ENCODE data around the gene NUSAP1.
A peak's percentile ranks its signal among the peaks of the same experiment; 100 is the strongest.
"Not testable (repeated sequence)": the region's sequence is repeated elsewhere in the genome, so short reads cannot be mapped to it uniquely, and the experiment has no call there.

The NUSAP1 gene

DNA sequence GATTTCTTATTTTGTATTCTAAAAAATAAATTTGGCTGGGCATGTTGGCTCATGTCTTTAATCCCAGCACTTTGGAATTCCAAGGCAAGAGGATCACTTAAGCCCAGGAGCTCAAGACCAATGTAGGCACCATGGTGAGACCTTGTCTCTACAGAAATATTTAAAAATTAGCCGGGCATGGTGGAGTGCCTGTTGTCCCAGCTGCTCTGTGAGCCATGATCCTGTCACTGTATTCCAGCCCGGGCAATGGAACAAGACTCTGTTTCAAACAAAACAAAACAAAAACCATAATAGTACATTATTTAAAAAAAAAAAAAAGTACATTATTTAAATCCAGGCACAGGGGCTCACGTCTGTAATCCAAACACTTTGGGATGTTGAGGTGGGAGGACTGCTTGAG is 78.8 kb downstream of the NUSAP1 start:
- DNase-seq (ENCODE audit: low read depth) = no peak

DNA sequence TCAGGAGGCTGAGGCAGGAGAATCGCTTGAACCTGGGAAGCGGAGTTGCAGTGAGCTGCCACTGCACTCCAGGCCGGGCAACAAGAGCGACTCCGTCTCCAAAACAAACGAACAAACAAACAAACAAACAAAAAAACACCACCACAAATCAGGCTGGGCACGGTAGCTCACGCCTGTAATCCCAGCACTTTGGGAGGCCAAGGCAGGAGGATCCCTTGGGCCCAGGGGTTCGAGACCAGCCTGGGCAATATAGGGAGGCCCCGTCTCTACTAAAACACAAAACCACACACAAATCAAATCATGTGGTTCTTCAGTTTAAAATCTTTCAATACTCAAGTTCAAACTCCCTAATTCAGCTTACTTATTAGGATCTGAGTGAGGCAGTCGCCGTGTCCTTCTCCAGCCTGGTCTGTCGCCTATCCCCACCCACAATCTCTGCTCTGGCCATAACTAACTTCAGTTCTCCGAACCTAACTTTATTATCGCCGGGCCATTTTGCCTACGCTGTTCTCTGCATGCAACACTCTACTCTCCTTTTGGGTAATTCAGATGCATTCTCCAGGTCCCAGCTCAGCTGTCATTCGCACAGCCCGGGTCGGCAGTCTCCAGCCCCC is 83.6 kb downstream of the NUSAP1 start:
- no peak for DNase-seq (ENCODE audit: low read depth)

DNA sequence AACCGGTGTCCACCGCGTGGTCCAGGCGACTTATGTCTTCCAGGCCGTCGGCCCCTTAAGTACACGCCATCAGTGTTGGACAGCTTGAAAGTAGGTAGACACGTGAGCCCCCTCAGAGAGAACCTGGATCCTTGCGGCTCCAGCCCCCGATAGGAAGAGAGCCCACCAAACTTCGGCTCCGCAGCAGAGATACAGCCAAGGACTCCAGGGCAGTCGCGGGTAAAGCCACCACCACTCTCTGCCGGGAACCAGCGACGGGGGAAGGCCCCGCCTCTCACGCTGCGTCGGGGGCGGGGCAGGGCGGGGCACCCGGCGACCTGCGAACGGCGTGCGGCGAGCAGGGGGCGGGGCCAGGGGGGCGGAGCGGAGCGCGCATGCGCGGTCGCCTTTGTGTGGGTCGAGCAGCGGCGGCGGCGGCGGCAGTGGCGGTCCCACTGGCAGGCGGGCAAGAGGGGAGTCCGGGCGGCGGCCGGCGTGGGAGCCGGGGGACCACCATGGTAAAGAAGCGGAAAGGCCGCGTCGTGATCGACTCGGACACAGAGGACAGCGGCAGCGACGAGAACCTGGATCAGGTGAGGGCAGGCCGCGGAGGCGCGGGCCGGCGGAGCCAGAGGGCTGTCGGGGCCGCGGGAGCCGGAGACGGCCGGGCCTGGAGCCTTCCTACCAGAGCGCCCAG is 84.2 kb downstream of the NUSAP1 start, which contains the start of gene RTF1:
Gene RTF1 (plus strand): TSS at position 354 of the 676 bp plus-strand sequence. CDS start 21 bp downstream, at position 375.
- DNase-seq (ENCODE audit: low read depth) = peak; percentile 87

DNA sequence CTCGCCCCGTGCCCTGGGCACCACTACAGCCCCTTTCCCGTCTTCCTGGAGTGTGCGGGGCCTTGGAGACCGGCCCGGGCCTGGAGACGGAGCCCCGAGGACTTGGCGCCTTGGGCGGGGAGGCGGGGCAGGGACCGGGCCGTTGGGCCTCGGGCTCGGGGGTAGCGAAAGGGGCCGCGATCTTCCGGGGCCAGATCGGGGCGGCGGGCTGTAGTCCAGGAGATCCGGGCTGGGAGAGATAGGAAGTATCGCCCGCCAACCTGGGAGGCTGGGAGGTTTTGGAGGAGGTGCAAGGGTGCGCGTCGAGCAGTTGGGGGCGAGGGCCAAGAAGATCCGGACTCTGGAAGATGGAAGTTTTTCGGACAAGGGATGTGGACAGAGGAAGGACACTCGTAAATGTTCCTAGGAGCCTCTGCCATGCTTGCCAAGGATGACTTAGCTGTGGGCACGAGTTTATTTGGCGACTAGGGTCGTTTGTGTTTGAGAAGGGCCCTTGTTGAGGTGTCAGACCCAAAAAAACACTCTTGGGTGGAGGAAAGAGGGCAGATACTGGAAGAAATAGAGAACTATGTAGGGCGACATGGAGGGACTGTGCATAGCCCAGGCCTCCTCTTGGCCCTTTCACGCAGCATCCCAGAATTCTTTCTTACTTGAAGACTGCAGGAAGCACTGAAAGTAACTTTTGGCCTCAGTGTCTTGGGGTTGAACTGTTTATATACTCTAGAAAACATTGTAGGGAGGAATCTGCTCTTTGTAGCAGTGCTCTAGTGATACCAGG is 84.9 kb downstream of the NUSAP1 start:
- DNase-seq (ENCODE audit: low read depth) = peak; percentile 50

DNA sequence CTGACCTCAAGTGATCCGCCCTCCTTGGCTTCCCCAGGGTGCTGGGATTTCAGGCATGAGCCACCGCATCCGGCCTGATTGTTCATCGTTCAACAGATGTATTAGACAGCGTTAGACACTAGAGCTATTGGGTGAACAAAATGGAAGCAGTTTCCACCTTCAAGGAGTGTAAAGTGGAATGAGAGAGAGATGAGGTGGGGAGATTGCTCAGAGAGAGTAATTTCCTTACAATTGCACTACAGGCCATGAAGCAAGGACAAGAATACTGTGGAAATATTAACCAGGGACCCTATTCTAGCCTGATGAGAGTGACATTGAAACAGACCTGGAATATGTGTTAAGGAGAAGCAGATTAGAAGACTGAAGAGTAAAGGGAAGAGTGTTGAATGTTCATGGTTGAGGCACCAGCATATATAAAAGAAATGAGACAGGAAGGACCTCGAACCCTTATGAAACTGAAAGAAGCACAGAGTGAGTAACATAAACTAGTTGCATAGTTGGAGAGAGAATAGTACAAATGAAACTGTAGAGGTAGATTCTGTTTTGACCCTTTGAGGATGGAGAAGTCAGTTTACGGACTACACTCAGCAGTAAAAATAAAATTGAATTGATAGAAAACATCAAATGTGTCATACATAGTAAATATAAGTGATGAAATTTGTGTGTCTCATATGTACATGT is 91.4 kb downstream of the NUSAP1 start:
- DNase-seq (ENCODE audit: low read depth) = no peak

DNA sequence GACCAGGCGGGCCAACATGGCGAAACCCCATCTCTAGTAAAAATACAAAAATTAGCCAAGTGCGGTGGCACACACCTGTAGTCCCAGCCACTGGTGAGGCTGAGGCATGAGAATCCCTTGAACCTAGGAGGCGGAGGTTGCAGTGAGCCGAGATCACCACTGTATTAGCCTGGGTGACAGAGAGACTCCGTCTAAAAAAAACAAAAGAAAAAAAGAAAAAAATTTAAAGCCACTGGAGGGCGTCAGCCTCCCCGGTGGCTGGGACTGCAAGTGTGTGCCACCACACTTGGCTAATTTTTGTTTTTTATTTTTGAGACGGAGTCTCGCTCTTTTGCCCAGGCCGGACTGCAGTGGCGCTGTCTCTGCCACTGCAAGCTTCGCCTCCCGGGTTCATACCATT is 92.1 kb downstream of the NUSAP1 start:
- no peak for DNase-seq (ENCODE audit: low read depth)

DNA sequence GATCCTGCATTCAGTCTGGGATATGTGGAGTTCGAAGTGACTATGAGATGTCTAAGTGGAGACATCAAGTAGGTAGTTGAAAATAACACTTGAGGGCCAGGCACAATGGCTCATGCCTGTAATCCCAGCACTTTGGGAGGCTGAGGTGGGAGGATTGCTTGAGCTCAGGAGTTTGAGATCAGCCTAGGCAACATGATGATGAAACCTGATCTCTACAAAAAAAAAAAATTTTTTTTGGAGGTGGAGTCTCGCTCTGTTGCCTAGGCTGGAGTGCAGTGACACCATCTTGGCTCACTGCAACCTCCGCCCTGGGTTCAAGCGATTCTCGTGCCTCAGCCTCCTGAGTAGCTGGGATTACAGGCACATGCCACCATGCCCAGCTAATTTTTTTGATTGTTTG is 93.2 kb downstream of the NUSAP1 start:
- not testable (repeated sequence) for DNase-seq (ENCODE audit: low read depth)

DNA sequence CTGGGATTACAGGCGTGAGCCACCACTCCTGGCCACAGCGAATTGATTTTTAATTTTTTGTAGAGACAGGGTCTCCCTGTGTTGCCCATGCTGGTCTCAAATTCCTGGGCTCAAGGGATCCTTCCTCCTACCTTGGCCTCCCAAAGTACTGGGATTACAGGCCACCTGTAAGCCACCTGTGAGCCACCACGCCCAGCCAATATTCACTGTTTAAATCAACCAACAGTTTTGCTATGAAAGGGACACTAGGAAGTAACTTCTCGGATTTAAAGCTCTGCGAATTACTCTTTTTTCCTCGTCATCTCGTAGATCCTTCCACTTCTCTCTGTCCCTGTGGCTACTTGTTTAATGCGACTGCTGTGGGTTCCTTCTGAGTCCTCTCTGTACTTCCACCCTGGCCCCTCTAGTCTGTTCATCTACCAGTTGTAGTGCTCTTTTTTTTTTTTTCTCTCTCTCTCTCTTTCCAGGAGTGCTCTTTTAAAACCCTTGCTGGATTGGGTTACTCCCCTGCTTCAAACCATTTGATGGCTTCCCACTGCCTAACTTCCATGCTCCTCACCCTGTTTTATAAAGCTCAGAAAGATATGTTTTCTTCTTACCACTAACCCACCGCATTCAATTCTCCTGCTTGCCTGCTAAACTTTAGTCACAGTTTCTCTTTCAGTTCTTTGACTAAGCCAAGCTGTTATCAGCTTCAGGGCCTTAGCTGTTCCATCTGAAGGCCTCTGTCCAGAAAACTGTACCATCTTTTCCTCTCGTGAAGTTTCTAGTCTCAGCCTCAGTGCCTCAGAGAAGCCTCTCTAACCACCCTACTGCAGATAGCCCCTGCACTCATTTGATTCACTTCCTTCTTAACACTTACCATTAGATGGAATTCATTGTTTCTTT is 96.6 kb downstream of the NUSAP1 start:
- no peak for DNase-seq (ENCODE audit: low read depth)
